Measurements from ENCODE around the gene LAMTOR4.

- TF ChIP-seq EZH2 (IDR thresholded peaks at IDR 0.05) = no peak
- no peak; the same call in 1 of the 2 replicates for TF ChIP-seq POLR2AphosphoS5 (IDR thresholded peaks at IDR 0.05; ENCODE audit: borderline replicate concordance, low read depth, low read length)
These were observed 23.1 kb downstream of the LAMTOR4 start for GRCh38 chr7:100171840-100172239.
